Epithelial cell of proximal tubule (primary cell): ENCODE results near the gene RTL5. TPM values are rescaled to one million over a fixed set of nuclear protein-coding genes. Genes with fewer than 3 reads are reported as not detected.

Experiments used
- DNase-seq: peaks from one replicate; pipeline ENCODE4 v3.0.0-alpha.2; 2011; ENCODE audit warnings: low read depth
- H3K4me3 ChIP-seq: 2 replicates; pipeline ENCODE4 v1.5.1; 2011; ENCODE audit warnings: low read depth, mild to moderate bottlenecking, low read length
- CTCF ChIP-seq: conservative IDR thresholded peaks from 2 replicates; pipeline ENCODE4 v1.5.1; 2012; ENCODE audit warnings: low read depth, mild to moderate bottlenecking, low read length
- total RNA-seq: library from RNA; depleted of rRNA; stranded (reverse); fragments of >200 nt; gene quantifications from 2 replicates; pipeline ENCODE4 v1.2.3, GENCODE V29; 2015

Gene RTL5
- total RNA-seq, 1 donor from 2014 or later, result 0.86 TPM

- no peak for DNase-seq
- H3K4me3 ChIP-seq, result no peak overlapping the region
- no peak for TF ChIP-seq CTCF
These were observed 20.6 kb downstream of the RTL5 start for GRCh38 chrX:72110876-72111708.

- no peak for TF ChIP-seq CTCF
- no peak for DNase-seq
- H3K4me3 ChIP-seq, result no peak overlapping the region
These were observed 21.5 kb downstream of the RTL5 start for GRCh38 chrX:72110051-72110875.

GRCh38 chrX:72108666-72109065 lies 23.0 kb downstream of the RTL5 start:
- DNase-seq, result no peak
- no peak for TF ChIP-seq CTCF
- no peak overlapping the region for H3K4me3 ChIP-seq

GRCh38 chrX:72107841-72108595 lies 23.7 kb downstream of the RTL5 start:
- no peak for TF ChIP-seq CTCF
- no peak for DNase-seq
- H3K4me3 ChIP-seq, result no peak overlapping the region

GRCh38 chrX:72107320-72107719 lies 24.4 kb downstream of the RTL5 start:
- no peak for DNase-seq
- TF ChIP-seq CTCF, result no peak

GRCh38 chrX:72105436-72105835 lies 26.3 kb downstream of the RTL5 start:
- no peak for DNase-seq
- no peak for TF ChIP-seq CTCF
- no peak overlapping the region for H3K4me3 ChIP-seq

More at GRCh38 chrX:72107320-72107719, 24.4 kb downstream of the RTL5 start:
- no peak overlapping the region for H3K4me3 ChIP-seq
